ENCODE data around the gene RXFP4. TPM values are rescaled to one million over a fixed set of nuclear protein-coding genes. Genes with fewer than 3 reads are reported as not detected.
"Not testable (repeated sequence)": the region's sequence is repeated elsewhere in the genome, so short reads cannot be mapped to it uniquely, and the experiment has no call there.

The RXFP4 gene, protein sequence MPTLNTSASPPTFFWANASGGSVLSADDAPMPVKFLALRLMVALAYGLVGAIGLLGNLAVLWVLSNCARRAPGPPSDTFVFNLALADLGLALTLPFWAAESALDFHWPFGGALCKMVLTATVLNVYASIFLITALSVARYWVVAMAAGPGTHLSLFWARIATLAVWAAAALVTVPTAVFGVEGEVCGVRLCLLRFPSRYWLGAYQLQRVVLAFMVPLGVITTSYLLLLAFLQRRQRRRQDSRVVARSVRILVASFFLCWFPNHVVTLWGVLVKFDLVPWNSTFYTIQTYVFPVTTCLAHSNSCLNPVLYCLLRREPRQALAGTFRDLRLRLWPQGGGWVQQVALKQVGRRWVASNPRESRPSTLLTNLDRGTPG
- not detected for total RNA-seq
- 0 to 0.23 reads per million in 2 donors for total RNA-seq

DNA sequence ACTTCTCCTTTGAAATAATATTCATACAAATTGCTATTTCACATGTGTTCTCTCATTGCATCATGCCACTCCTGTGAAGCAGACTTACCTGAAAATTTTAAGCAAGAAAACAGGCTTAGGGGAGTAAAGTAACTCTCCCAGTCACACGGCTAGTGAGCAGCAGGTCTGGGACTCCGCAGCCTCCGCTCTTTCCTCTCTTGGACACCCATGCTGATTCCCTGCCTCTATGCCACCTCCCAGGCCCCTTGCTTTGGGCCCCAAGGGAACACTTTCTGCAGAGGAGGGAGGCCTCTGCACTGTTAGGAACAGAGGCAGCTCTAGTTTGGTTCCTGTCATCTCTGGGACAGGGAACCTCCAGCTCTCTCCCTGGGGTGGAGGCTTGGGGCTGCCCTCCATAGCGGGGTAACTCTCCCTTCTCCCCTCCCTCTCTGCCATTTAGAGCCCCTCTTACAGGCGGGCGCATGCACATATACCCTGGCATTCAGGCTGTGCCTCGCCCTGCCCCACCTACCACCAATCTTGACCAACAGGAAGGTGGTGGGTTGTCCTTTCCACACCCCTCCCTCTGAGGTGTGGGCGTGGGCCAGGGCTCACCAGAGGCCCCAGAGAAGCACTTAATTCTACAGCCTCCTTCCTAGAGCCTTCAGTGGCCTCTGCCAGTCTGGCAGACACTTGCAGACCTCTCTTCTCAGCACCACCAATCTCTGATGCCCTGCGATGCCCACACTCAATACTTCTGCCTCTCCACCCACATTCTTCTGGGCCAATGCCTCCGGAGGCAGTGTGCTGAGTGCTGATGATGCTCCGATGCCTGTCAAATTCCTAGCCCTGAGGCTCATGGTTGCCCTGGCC is at the start of gene RXFP4:
Gene RXFP4 (plus strand): TSS at position 646 of the 852 bp plus-strand sequence. CDS start 72 bp downstream, at position 718.
- no peak for DNase-seq
- peak within 1 kb of the TSS; percentile 12 for H3K4me3 Mint-ChIP-seq
- no peaks in the 10 kb centered on the region for H3K36me3 Mint-ChIP-seq (ENCODE audit: low read depth)
- no peaks in the 10 kb centered on the region for H3K9me3 ChIP-seq (ENCODE audit: control insufficient read depth, low read length, poor library complexity, severe bottlenecking)
- peak within 1 kb of the TSS; percentile 91 for H3K27ac Mint-ChIP-seq
- H3K27me3 Mint-ChIP-seq = no peaks in the 10 kb centered on the region
- ATAC-seq = no peak
- peaks cover 43% of the 10 kb centered on the region for H3K4me1 Mint-ChIP-seq

GRCh38 chr1:155892796-155893195 is 48.6 kb upstream of the RXFP4 start:
- Mint-ChIP-seq H3K27me3 (no peaks in the 10 kb centered on the region), H3K27ac (peak overlapping the region; percentile 80), H3K4me1 (peaks cover 8% of the 10 kb centered on the region), H3K4me3 (no peak overlapping the region), H3K36me3 (ENCODE audit: low read depth) (no peaks in the 10 kb centered on the region)
- ATAC-seq = no peak
- DNase-seq = no peak
- no peaks in the 10 kb centered on the region for H3K9me3 ChIP-seq (ENCODE audit: control insufficient read depth, low read length, poor library complexity, severe bottlenecking)

GRCh38 chr1:155893389-155894142 is 47.9 kb upstream of the RXFP4 start:
- Mint-ChIP-seq H3K4me1 (peaks cover 8% of the 10 kb centered on the region), H3K4me3 (no peak overlapping the region), H3K27ac (peak overlapping the region; percentile 80), H3K36me3 (ENCODE audit: low read depth) (no peaks in the 10 kb centered on the region), H3K27me3 (no peaks in the 10 kb centered on the region)
- ATAC-seq (peak; percentile 82), DNase-seq (no peak)
- no peaks in the 10 kb centered on the region for H3K9me3 ChIP-seq (ENCODE audit: control insufficient read depth, low read length, poor library complexity, severe bottlenecking)

DNA sequence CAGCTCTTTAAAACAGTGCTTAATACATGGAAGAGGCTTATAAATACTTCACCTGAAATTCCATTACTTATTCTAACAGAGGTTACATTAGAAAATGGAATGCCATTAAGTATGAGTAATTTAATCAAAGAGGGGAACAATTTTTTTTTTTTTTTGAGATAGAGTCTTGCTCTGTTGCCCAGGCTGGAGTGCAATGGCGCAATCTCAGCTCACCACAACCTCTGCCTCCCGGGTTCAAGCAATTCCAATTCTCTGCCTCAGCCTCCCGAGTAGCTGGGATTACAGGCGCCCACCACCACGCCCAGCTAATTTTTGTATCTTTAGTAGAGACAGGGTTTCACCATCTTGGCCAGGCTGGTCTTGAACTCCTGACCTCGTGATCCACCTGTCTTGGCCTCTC is 45.8 kb upstream of the RXFP4 start:
- not testable (repeated sequence) for H3K36me3 Mint-ChIP-seq (ENCODE audit: low read depth)

GRCh38 chr1:155896476-155896875 is 45.0 kb upstream of the RXFP4 start:
- H3K4me1 Mint-ChIP-seq = peaks cover 15% of the 10 kb centered on the region
- not testable (repeated sequence) for ATAC-seq; H3K27me3 Mint-ChIP-seq; H3K4me3 Mint-ChIP-seq; DNase-seq; H3K27ac Mint-ChIP-seq; H3K36me3 Mint-ChIP-seq (ENCODE audit: low read depth); H3K9me3 ChIP-seq (ENCODE audit: control insufficient read depth, low read length, poor library complexity, severe bottlenecking)

More for the DNA sequence above, 45.8 kb upstream of the RXFP4 start:
- H3K27me3 Mint-ChIP-seq; H3K9me3 ChIP-seq (ENCODE audit: control insufficient read depth, low read length, poor library complexity, severe bottlenecking); H3K27ac Mint-ChIP-seq; H3K4me3 Mint-ChIP-seq; ATAC-seq; DNase-seq: not testable (repeated sequence)
- H3K4me1 Mint-ChIP-seq = peaks cover 15% of the 10 kb centered on the region

GRCh38 chr1:155897746-155898145 is 43.7 kb upstream of the RXFP4 start:
- Mint-ChIP-seq H3K27ac (no peak overlapping the region), H3K36me3 (ENCODE audit: low read depth) (peaks cover 3% of the 10 kb centered on the region)

GRCh38 chr1:155898888-155899287 is 42.5 kb upstream of the RXFP4 start:
- no peaks in the 10 kb centered on the region for H3K9me3 ChIP-seq (ENCODE audit: control insufficient read depth, low read length, poor library complexity, severe bottlenecking)
- Mint-ChIP-seq H3K27ac (no peak overlapping the region), H3K36me3 (ENCODE audit: low read depth) (peaks cover 3% of the 10 kb centered on the region)

More at GRCh38 chr1:155897746-155898145, 43.7 kb upstream of the RXFP4 start:
- H3K9me3 ChIP-seq (ENCODE audit: control insufficient read depth, low read length, poor library complexity, severe bottlenecking) = no peaks in the 10 kb centered on the region
- Mint-ChIP-seq H3K4me3 (no peak overlapping the region), H3K27me3 (no peaks in the 10 kb centered on the region), H3K4me1 (peaks cover 15% of the 10 kb centered on the region)
- no peak for DNase-seq
- no peak for ATAC-seq

DNA sequence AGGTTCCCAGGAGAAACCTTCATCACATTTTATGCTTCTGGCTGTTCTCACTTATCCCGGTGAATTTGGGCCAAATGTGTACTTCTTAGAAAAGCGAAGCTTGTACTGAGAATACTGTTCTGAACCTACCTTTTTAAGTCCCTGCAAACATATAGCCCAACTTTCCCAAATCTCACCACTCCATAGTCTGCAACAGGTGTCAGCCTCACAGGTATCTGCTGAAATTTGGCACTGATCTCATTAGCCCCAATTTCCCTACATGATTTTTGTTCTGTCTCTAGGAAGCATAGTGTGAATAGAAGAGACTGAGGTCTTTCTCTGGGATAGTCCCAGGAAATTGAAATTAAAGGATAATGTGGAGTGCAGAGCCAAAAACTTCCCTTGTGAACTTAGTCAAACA is 41.8 kb upstream of the RXFP4 start:
- ATAC-seq = no peak

More at GRCh38 chr1:155898888-155899287, 42.5 kb upstream of the RXFP4 start:
- H3K4me1 Mint-ChIP-seq = peaks cover 6% of the 10 kb centered on the region
- DNase-seq (no peak), ATAC-seq (no peak)
- H3K4me3 Mint-ChIP-seq = no peak overlapping the region
- no peaks in the 10 kb centered on the region for H3K27me3 Mint-ChIP-seq

GRCh38 chr1:155900161-155900560 is 41.3 kb upstream of the RXFP4 start:
- Mint-ChIP-seq H3K27ac (peak overlapping the region; percentile 34), H3K36me3 (ENCODE audit: low read depth) (peaks cover 3% of the 10 kb centered on the region), H3K27me3 (no peaks in the 10 kb centered on the region), H3K4me3 (no peak overlapping the region), H3K4me1 (peaks cover 6% of the 10 kb centered on the region)
- H3K9me3 ChIP-seq (ENCODE audit: control insufficient read depth, low read length, poor library complexity, severe bottlenecking) = no peaks in the 10 kb centered on the region
- ATAC-seq (no peak), DNase-seq (no peak)

More for the DNA sequence above, 41.8 kb upstream of the RXFP4 start:
- H3K9me3 ChIP-seq (ENCODE audit: control insufficient read depth, low read length, poor library complexity, severe bottlenecking) = no peaks in the 10 kb centered on the region
- H3K4me1 Mint-ChIP-seq = peaks cover 6% of the 10 kb centered on the region
- peaks cover 3% of the 10 kb centered on the region for H3K36me3 Mint-ChIP-seq (ENCODE audit: low read depth)
- H3K27ac Mint-ChIP-seq = no peak overlapping the region
- no peak for DNase-seq
- H3K4me3 Mint-ChIP-seq = no peak overlapping the region
- no peaks in the 10 kb centered on the region for H3K27me3 Mint-ChIP-seq

- Mint-ChIP-seq H3K4me3 (no peak overlapping the region), H3K27ac (no peak overlapping the region), H3K36me3 (ENCODE audit: low read depth) (peaks cover 3% of the 10 kb centered on the region), H3K27me3 (no peaks in the 10 kb centered on the region), H3K4me1 (peaks cover 4% of the 10 kb centered on the region)
- ATAC-seq = no peak
- no peaks in the 10 kb centered on the region for H3K9me3 ChIP-seq (ENCODE audit: control insufficient read depth, low read length, poor library complexity, severe bottlenecking)
- DNase-seq = no peak
Measured at GRCh38 chr1:155904261-155904660, 37.2 kb upstream of the RXFP4 start.

GRCh38 chr1:155909894-155910293 is 31.5 kb upstream of the RXFP4 start:
- ATAC-seq (no peak), DNase-seq (no peak)
- Mint-ChIP-seq H3K27me3 (no peaks in the 10 kb centered on the region), H3K4me3 (peak overlapping the region; percentile 99), H3K36me3 (ENCODE audit: low read depth) (peaks cover 4% of the 10 kb centered on the region), H3K4me1 (peaks cover 20% of the 10 kb centered on the region), H3K27ac (peak overlapping the region; percentile 95)
- no peaks in the 10 kb centered on the region for H3K9me3 ChIP-seq (ENCODE audit: control insufficient read depth, low read length, poor library complexity, severe bottlenecking)

- peak; percentile 58 for ATAC-seq
- Mint-ChIP-seq H3K4me1 (peaks cover 20% of the 10 kb centered on the region), H3K36me3 (ENCODE audit: low read depth) (peaks cover 4% of the 10 kb centered on the region), H3K27ac (peak overlapping the region; percentile 95), H3K4me3 (peak overlapping the region; percentile 99), H3K27me3 (no peaks in the 10 kb centered on the region)
- no peaks in the 10 kb centered on the region for H3K9me3 ChIP-seq (ENCODE audit: control insufficient read depth, low read length, poor library complexity, severe bottlenecking)
- no peak for DNase-seq
Measured at GRCh38 chr1:155910621-155911121, 30.8 kb upstream of the RXFP4 start.

All from T-helper 17 cell (primary cell).